ENCODE results near the gene DIRAS2.
"Not testable (repeated sequence)": the region's sequence is repeated elsewhere in the genome, so short reads cannot be mapped to it uniquely, and the experiment has no call there.

DIRAS2 gene

GRCh38 chr9:90658783-90659182, 16.2 kb upstream of the DIRAS2 start:
- H3K4me3 ChIP-seq (ENCODE audit: low read depth, low read length), result no peak overlapping the region
- no peak for TF ChIP-seq CTCF (IDR thresholded peaks at IDR 0.05; ENCODE audit: low read depth, low read length)

- no peak for TF ChIP-seq CTCF (IDR thresholded peaks at IDR 0.05; ENCODE audit: low read depth, low read length)
- H3K4me3 ChIP-seq (ENCODE audit: low read depth, low read length), result no peak overlapping the region
Observed at GRCh38 chr9:90658181-90658580, 15.6 kb upstream of the DIRAS2 start.

- not testable (repeated sequence) for H3K4me3 ChIP-seq (ENCODE audit: low read depth, low read length)
Observed at GRCh38 chr9:90656876-90657275, 14.3 kb upstream of the DIRAS2 start.

- TF ChIP-seq CTCF (IDR thresholded peaks at IDR 0.05; ENCODE audit: low read depth, low read length), result no peak
- H3K4me3 ChIP-seq (ENCODE audit: low read depth, low read length), result no peak overlapping the region
Observed at GRCh38 chr9:90651246-90651645, 8.6 kb upstream of the DIRAS2 start.

- TF ChIP-seq CTCF (IDR thresholded peaks at IDR 0.05; ENCODE audit: low read depth, low read length), result no peak
- no peak overlapping the region for H3K4me3 ChIP-seq (ENCODE audit: low read depth, low read length)
Observed at GRCh38 chr9:90647843-90648242, 5.2 kb upstream of the DIRAS2 start.

- H3K4me3 ChIP-seq (ENCODE audit: low read depth, low read length), result no peak overlapping the region
- TF ChIP-seq CTCF (IDR thresholded peaks at IDR 0.05; ENCODE audit: low read depth, low read length), result no peak
Observed at GRCh38 chr9:90645721-90646120, 3.1 kb upstream of the DIRAS2 start.

- no peak for TF ChIP-seq CTCF (IDR thresholded peaks at IDR 0.05; ENCODE audit: low read depth, low read length)
- no peak overlapping the region for H3K4me3 ChIP-seq (ENCODE audit: low read depth, low read length)
Observed at GRCh38 chr9:90641884-90642487, 638 bp downstream of the DIRAS2 start.

GRCh38 chr9:90641086-90641485, 1.5 kb downstream of the DIRAS2 start:
- no peak for TF ChIP-seq CTCF (IDR thresholded peaks at IDR 0.05; ENCODE audit: low read depth, low read length)
- H3K4me3 ChIP-seq (ENCODE audit: low read depth, low read length), result no peak overlapping the region
